Astrocyte of the cerebellum (primary cell): ENCODE results near the gene SKIC8.

ENCODE experiments used
- DNase-seq: peaks from one replicate; pipeline ENCODE4 v3.0.0-alpha.2; 2011; ENCODE audit warnings: low read depth
- H3K4me3 ChIP-seq: 2 replicates; pipeline ENCODE4 v1.5.1; 2011; ENCODE audit warnings: mild to moderate bottlenecking, low read depth, low read length, moderate library complexity
- in situ Hi-C: cut with HindIII; loops from 2 replicates; pipeline ENCODE4 v1.10.0; 2017; ENCODE audit warnings: low sequenced_read_pairs
- TF ChIP-seq, protein P1 (sequence below): IDR thresholded peaks from 2 replicates; pipeline ENCODE4 v1.5.1; 2012; ENCODE audit warnings: low read length, low read depth, moderate library complexity, mild to moderate bottlenecking; ENCODE audit errors: missing control alignments

SKIC8 gene

DNA sequence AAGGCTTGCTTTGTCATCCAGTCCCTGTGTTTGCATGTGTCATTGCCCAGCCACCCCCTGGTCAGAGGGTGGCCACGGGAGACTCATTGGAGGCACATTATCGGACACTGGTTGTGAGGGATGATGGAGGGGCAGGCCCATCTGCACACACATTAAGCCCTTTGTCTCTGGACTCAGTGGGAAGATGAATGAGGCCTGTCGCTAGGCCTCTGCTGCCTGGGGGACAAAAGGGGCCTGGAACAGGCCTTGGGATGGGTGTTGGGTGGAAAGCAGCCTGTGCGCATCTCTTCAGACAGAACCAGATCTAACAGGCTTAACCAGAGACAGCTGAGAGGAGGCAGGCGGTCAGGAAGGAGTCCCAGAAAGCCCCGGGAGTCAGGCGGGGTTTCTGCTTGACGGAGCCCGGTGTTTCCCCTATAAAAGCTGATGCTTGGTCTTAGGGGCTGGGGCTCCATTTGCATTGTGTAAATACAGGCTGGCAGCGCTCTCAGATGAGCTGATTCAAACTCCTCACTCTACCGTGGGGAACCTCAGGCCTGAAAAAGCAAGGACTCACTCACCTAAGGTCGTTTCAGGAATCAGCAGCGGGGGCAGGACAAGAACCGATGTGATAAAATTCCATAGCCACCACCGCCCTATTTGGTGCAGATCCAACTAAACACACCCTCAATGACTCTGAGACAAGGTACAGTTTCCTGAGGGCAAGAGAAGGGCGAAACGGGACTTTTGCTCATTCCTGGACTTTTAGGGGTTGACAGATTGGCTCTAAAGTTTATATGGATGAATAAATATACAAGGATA lies 17.1 kb upstream of the SKIC8 start:
- no peak overlapping the region for H3K4me3 ChIP-seq
- in situ Hi-C loops = no loop called here
- DNase-seq = no peak
- TF ChIP-seq, protein P1, sequence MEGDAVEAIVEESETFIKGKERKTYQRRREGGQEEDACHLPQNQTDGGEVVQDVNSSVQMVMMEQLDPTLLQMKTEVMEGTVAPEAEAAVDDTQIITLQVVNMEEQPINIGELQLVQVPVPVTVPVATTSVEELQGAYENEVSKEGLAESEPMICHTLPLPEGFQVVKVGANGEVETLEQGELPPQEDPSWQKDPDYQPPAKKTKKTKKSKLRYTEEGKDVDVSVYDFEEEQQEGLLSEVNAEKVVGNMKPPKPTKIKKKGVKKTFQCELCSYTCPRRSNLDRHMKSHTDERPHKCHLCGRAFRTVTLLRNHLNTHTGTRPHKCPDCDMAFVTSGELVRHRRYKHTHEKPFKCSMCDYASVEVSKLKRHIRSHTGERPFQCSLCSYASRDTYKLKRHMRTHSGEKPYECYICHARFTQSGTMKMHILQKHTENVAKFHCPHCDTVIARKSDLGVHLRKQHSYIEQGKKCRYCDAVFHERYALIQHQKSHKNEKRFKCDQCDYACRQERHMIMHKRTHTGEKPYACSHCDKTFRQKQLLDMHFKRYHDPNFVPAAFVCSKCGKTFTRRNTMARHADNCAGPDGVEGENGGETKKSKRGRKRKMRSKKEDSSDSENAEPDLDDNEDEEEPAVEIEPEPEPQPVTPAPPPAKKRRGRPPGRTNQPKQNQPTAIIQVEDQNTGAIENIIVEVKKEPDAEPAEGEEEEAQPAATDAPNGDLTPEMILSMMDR = no peak

DNA sequence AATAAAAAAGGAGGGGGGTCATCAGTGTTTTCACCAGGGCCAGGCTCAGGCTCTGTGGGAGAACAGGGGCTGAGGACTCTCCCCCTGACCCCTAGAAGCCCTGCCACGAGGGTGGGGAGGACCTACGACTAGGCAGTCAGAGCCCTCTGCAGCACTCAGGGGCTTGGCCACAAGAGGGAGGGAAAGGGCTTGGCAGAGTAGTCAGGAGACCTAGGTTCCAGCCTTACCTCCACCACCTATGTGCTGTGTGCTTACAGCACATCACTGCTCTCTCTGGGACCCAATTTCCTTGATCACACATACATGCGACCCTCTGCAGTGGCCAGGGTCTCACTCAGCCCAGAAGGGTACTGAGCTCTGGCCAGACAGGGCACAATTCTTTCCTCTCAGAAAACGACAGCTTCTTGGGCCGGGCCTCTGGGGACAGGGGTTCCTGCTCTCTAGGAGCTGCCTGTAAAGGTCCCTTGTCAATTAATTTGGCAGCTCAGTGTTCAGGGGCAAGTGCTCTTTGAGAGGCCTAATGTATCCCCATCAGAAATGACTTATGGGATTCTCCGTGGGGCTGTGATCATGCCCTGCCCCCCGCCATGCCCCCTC lies 16.4 kb upstream of the SKIC8 start:
- TF ChIP-seq, protein P1 = peak; percentile 42
- in situ Hi-C loops = no loop called here

DNA sequence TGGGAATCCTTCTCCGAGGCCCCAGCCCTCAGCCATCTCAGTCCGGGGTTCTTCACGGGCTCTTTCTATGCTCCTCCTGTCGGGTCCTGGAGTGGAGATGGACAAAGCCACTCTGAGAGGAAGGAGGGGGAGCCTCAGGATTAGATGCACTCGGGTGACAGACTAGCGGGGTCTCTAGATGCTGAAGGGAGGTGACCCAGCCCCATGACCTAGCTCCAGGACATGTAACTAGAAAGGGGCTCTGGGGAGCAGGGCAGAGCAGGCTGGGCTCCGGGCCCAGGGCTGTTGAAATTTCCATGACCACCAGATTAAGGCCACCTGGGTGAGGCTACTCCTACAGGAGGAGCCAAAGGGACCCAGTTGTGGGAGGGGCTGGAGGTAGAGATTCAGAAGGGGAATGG lies 14.8 kb upstream of the SKIC8 start:
- in situ Hi-C loops = no loop called here
- TF ChIP-seq, protein P1 = no peak
- no peak for DNase-seq
- H3K4me3 ChIP-seq = no peak overlapping the region

More for the DNA sequence above, 16.4 kb upstream of the SKIC8 start:
- no peak overlapping the region for H3K4me3 ChIP-seq
- no peak for DNase-seq

DNA sequence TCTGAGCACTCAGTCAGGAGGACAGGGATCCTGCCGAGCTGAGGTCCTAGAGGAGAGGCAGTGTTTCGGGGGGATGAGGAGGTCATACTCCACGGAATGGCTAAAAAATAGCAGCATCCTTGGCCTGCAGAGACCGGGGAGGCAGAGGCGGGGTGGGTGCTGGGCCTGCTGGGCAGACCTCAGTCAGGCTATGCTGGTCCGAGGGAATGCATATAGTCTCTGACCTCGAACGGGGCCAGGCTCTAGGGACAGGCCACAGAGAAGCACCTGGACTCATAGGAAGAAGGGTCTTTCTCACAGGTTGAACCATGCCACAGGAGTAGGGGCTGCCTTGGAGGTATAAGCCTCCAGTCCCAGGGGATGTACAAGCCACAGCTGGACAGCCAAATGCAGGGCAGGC lies 14.0 kb upstream of the SKIC8 start:
- in situ Hi-C loops = no loop called here
- DNase-seq = no peak
- no peak overlapping the region for H3K4me3 ChIP-seq
- TF ChIP-seq, protein P1 = no peak

DNA sequence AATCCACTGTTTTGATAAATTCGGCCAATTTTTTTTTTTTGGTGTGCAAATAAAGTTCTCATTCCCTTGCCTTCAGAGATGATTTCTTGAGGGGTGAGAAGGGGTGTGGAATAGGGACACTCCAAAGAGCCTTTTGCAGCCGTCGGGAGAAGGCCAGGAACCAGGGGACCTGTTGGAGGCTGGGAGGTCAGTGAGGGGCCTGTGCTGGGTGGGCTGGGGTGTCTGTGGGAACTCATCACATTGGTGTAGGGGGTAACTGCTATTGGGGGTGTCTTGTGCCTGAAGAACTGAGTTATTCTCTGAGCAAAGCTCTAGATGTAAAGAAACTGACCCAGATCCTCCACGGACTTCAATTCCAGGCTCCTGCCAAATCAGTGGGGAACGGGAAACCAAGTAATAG lies 13.5 kb upstream of the SKIC8 start:
- TF ChIP-seq, protein P1 = no peak
- no peak for DNase-seq
- no peak overlapping the region for H3K4me3 ChIP-seq
- in situ Hi-C loops = no loop called here

DNA sequence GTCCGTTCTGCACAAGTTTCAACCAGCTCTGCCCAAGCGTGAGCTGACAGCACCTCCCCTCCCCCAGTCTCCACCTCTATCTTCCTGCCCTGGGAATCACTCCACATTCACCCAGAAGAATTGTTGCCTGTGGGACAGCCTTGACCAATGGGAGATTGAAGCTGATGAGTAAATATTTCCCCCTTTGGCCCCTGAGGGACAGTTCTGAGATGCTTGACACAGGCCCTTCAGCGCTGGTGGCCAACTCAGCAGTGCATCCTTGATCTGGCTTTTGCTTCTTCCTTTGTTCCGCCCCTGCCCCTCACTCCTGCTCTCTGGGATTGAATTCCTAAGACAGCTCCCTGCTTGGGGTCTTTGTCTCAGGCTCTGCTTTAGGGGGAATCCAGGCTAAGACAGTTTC lies 13.1 kb upstream of the SKIC8 start:
- in situ Hi-C loops = no loop called here
- TF ChIP-seq, protein P1 = no peak
- H3K4me3 ChIP-seq = no peak overlapping the region
- DNase-seq = no peak
